Measurements from ENCODE around the gene POU6F1. TPM values are rescaled to one million over a fixed set of nuclear protein-coding genes. Genes with fewer than 3 reads are reported as not detected.

The POU6F1 gene
- total RNA-seq, 1 experiment from 2014 or later = 13.3 TPM

DNA sequence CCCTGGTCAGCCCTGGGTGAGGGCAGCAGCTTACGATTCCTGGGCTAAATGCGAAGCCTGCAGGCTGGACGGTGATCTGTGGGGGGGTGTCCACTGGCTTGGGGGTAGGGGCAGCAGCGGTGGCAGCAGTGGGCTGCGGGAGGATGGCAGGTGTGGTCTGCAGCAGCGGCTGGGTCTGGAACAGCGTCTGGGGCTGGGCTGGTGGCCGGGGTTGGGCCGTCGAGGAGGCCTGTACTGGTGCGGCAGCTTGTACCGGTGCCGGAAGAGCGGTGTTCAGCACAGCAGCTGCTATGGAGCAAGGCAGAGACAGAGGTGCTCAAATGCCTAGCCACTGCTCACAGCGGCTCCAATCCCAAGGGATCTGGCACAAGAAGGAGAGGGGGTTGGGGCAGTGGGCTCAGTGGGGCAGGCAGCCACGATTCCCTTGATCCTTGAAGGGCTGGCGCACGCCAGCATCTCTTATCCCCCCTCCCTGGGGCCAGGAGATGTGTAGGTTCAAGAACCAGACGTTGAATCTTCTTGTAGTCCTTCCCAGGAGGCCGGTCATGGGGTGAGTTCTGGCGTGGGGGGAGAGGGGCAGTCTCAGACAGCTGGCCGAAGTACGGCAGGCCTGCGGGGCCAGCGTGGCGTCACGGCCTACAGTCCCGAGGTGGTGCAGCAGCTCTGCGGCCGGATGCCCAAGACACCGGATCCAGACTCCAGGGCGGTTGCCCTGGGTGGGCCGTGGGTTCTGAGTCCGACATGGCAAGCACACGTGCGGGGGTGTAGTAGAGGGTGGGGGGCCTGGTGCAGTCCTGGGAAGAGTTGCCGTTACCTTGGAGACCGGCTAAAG is 19.9 kb downstream of the POU6F1 start:
- H2AFZ ChIP-seq (ENCODE audit: low read length) = no peak overlapping the region
- no CpG with 5 or more reads among the region's 38 CpGs for WGBS (ENCODE audit: extremely low coverage, insufficient read length, low lambda C conversion rate)
- H2BK5ac ChIP-seq (ENCODE audit: insufficient read length, low read length) = no peak overlapping the region

More for the DNA sequence above, 19.9 kb downstream of the POU6F1 start:
- no peak for DNase-seq
- Histone ChIP-seq H3K4me2 (ENCODE audit: insufficient read depth, insufficient read length, low read length) (no peak overlapping the region), H4K20me1 (ENCODE audit: control insufficient read depth, insufficient read depth, insufficient read length) (no peaks in the 10 kb centered on the region), H3K4me1 (ENCODE audit: insufficient read depth, low read length) (no peaks in the 10 kb centered on the region; the same call in 1 of the 2 replicates), H2BK120ac (ENCODE audit: low read depth, low read length, poor library complexity, severe bottlenecking) (no peak overlapping the region), H3K56ac (ENCODE audit: insufficient read length, low read depth, low read length) (no peak overlapping the region), H2BK12ac (ENCODE audit: insufficient read length, low read depth, low read length) (no peak overlapping the region), H4K5ac (ENCODE audit: insufficient read length, low read depth, low read length) (no peak overlapping the region), H3K4ac (ENCODE audit: low read depth, low read length) (no peak overlapping the region), H3K9me3 (ENCODE audit: control insufficient read depth, low read depth, low read length) (no peaks in the 10 kb centered on the region), H3K27me3 (ENCODE audit: insufficient read depth, low read length) (no peaks in the 10 kb centered on the region), H4K91ac (ENCODE audit: insufficient read length, low read depth, low read length) (no peak overlapping the region), H3K14ac (ENCODE audit: insufficient read depth, low read length) (no peak overlapping the region), H3K23ac (ENCODE audit: insufficient read length, low read depth, low read length) (no peak overlapping the region), H3T11ph (ENCODE audit: low read length) (no peak overlapping the region), H4K8ac (replicated peaks; ENCODE audit: insufficient read length, low read depth, low read length) (no peak overlapping the region), H3K18ac (ENCODE audit: insufficient read length, low read depth, low read length) (no peak overlapping the region), H3K23me2 (ENCODE audit: insufficient read length, low read depth, low read length, poor library complexity, severe bottlenecking) (no peaks in the 10 kb centered on the region), H3K79me1 (ENCODE audit: insufficient read depth, low read depth, low read length, poor library complexity, severe bottlenecking) (no peaks in the 10 kb centered on the region), H2AK5ac (ENCODE audit: insufficient read length, low read length) (no peak overlapping the region), H2BK20ac (ENCODE audit: low read depth, low read length, poor library complexity, severe bottlenecking) (no peak overlapping the region), H3K79me2 (ENCODE audit: insufficient read depth, low read length) (no peaks in the 10 kb centered on the region), H3K9ac (ENCODE audit: extremely low read depth, insufficient read length, low read length) (no peak overlapping the region), H3K27ac (ENCODE audit: insufficient read length, low read depth, low read length) (no peak overlapping the region), H2BK15ac (ENCODE audit: low read depth, low read length) (no peak overlapping the region)
- Mint-ChIP-seq H3K9me3 (no peaks in the 10 kb centered on the region), H3K36me3 (ENCODE audit: insufficient read depth in 1 of 3, low read depth in 3 of 3) (peaks cover 0 to 1% (median 0%) of the 10 kb centered on the region in 3 experiments; a peak in 3 of 7 replicates), H3K4me1 (no peaks in the 10 kb centered on the region), H3K27me3 (ENCODE audit: low read depth) (peaks cover 1% of the 10 kb centered on the region; the same call in 1 of the 2 replicates), H3K27ac (peak overlapping the region in 1 of 3 experiments; percentile 57; a peak in 2 of 7 replicates), H3K4me3 (no peak overlapping the region)
- TF ChIP-seq, protein P1, sequence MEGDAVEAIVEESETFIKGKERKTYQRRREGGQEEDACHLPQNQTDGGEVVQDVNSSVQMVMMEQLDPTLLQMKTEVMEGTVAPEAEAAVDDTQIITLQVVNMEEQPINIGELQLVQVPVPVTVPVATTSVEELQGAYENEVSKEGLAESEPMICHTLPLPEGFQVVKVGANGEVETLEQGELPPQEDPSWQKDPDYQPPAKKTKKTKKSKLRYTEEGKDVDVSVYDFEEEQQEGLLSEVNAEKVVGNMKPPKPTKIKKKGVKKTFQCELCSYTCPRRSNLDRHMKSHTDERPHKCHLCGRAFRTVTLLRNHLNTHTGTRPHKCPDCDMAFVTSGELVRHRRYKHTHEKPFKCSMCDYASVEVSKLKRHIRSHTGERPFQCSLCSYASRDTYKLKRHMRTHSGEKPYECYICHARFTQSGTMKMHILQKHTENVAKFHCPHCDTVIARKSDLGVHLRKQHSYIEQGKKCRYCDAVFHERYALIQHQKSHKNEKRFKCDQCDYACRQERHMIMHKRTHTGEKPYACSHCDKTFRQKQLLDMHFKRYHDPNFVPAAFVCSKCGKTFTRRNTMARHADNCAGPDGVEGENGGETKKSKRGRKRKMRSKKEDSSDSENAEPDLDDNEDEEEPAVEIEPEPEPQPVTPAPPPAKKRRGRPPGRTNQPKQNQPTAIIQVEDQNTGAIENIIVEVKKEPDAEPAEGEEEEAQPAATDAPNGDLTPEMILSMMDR (conservative IDR thresholded peaks at IDR 0.05) = no peak

Measured in H9 (cell line).